GM12878 (cell line): ENCODE measurements around the gene COQ3. TPM values are rescaled to one million over a fixed set of nuclear protein-coding genes. Genes with fewer than 3 reads are reported as not detected.

Source experiments
- ATAC-seq: fragments of 200-7000 bp; cut with Tn5 transposase; 3 replicates; pipeline ENCODE4 v1.9.1; 2020; ENCODE audit warnings: mild to moderate bottlenecking, moderate library complexity
- BruUV-seq: library from RNA; stranded (reverse); fragments of 400-500 nt; replicated peaks from 2 replicates; lab custom pipeline; 2021; lab: Mats Ljungman, UMichigan
- CTCF ChIA-PET: fragments of 300-600 bp; sonication (Branson Sonifier 250); formaldehyde crosslinking; extraction: SDS; loops from one replicate; lab custom pipeline; 2021; ENCODE audit warnings: inconsistent platforms; lab: Yijun Ruan, JAX
- POLR2A ChIA-PET: fragments of 350-600 bp; formaldehyde crosslinking; extraction: SDS; loops from one replicate; lab custom pipeline; 2021; ENCODE audit warnings: inconsistent platforms; lab: Charles Lee
- RAD21 ChIA-PET: fragments of 300-600 bp; sonication (Branson Sonifier 250); formaldehyde crosslinking; loops from one replicate; lab custom pipeline; 2023; ENCODE audit warnings: antibody characterized with exemption; ENCODE audit not compliant: unreplicated experiment; lab: Charles Lee
- SMC1A ChIA-PET: fragments of 300-600 bp; sonication (Branson Sonifier 250); formaldehyde crosslinking; loops from one replicate; lab custom pipeline; 2023; ENCODE audit not compliant: unreplicated experiment, uncharacterized antibody; lab: Charles Lee
- DNase-seq: peaks from one replicate; pipeline ENCODE4 v3.0.0-alpha.2; 2011; ENCODE audit warnings: low read depth, low spot score
- FAIRE-seq: peaks from 3 replicates; lab custom pipeline; 2011; peaks lifted over from hg19 to GRCh38; lab: Jason Lieb, UNC
- H2AFZ ChIP-seq: 2 replicates; pipeline ENCODE4 v1.6.0; 2011; ENCODE audit warnings: low read depth, low read length, control low read depth; ENCODE audit not compliant: control insufficient read depth
- H3K27ac ChIP-seq: 2 replicates; pipeline ENCODE4 v1.5.1; 2011; ENCODE audit warnings: control low read depth; ENCODE audit not compliant: control insufficient read depth, insufficient read depth
- H3K27me3 ChIP-seq, 2 experiments: replicated peaks in 1 of 2; 2 replicates each; pipeline versions ENCODE4 v1.6.0 to v1.6.1; 2011; ENCODE audit warnings: low read length in 1 of 2; ENCODE audit not compliant: control insufficient read depth in 2 of 2, insufficient read depth in 2 of 2
- H3K36me3 ChIP-seq, 2 experiments: 2 replicates each; pipeline ENCODE4 v1.5.1; 2011; ENCODE audit warnings: low read length in 1 of 2; ENCODE audit not compliant: control insufficient read depth in 2 of 2, insufficient read depth in 2 of 2
- H3K4me1 ChIP-seq: 2 replicates; pipeline ENCODE4 v1.6.1; 2011; ENCODE audit warnings: mild to moderate bottlenecking, low read length, moderate library complexity, mixed read lengths; ENCODE audit not compliant: control insufficient read depth, insufficient read depth
- H3K4me2 ChIP-seq: 2 replicates; pipeline ENCODE4 v1.6.0; 2011; ENCODE audit warnings: control low read depth; ENCODE audit not compliant: control insufficient read depth, insufficient read depth
- H3K4me3 ChIP-seq: fragments of 200-600 bp; sonication (generic); 2 replicates; pipeline ENCODE4 v1.5.1; 2016
- H3K79me2 ChIP-seq: 2 replicates; pipeline ENCODE4 v1.6.0; 2011; ENCODE audit warnings: low read length; ENCODE audit not compliant: control insufficient read depth, insufficient read depth
- H3K9ac ChIP-seq: 2 replicates; pipeline ENCODE4 v1.8.0; 2011; ENCODE audit warnings: low read length, control low read depth, mixed read lengths; ENCODE audit not compliant: control insufficient read depth, insufficient read depth
- H3K9me3 ChIP-seq: replicated peaks from 3 replicates; pipeline ENCODE4 v1.5.1; 2011; ENCODE audit warnings: mild to moderate bottlenecking, low read length; ENCODE audit not compliant: control insufficient read depth, insufficient read depth
- H4K20me1 ChIP-seq: 2 replicates; pipeline ENCODE4 v1.6.0; 2011; ENCODE audit not compliant: control insufficient read depth, insufficient read depth
- ASH2L ChIP-seq: fragments of 300-600, 200-600 bp; sonication (generic); IDR thresholded peaks from 2 replicates; pipeline ENCODE4 v1.6.1; 2017; ENCODE audit warnings: low read depth, mild to moderate bottlenecking, borderline replicate concordance
- ATF3 ChIP-seq: IDR thresholded peaks from 2 replicates; pipeline ENCODE4 v1.6.1; 2011; ENCODE audit warnings: low read depth, mild to moderate bottlenecking, low read length, moderate library complexity, borderline replicate concordance; ENCODE audit errors: extremely low read depth
- BMI1 ChIP-seq: fragments of 450-650 bp; IDR thresholded peaks from 2 replicates; pipeline ENCODE4 v1.6.1; 2016; ENCODE audit warnings: mild to moderate bottlenecking, moderate library complexity, borderline replicate concordance
- CBFB ChIP-seq: IDR thresholded peaks from 2 replicates; pipeline ENCODE4 v1.6.1; 2016; ENCODE audit warnings: antibody characterized with exemption, low read depth
- CTCF ChIP-seq, 3 experiments: IDR thresholded peaks in 2 of 3; conservative IDR thresholded peaks in 1 of 3; 2 replicates each; pipeline ENCODE4 v1.5.1; 2011; ENCODE audit warnings: low read depth in 3 of 3, low read length in 3 of 3, mild to moderate bottlenecking in 3 of 3, control low read depth in 2 of 3, moderate library complexity in 2 of 3, inconsistent platforms in 1 of 3, mixed read lengths in 1 of 3; ENCODE audit not compliant: control insufficient read depth in 2 of 3, insufficient read depth in 1 of 3; ENCODE audit errors: extremely low read depth in 1 of 3
- E4F1 ChIP-seq: fragments of 450-650 bp; IDR thresholded peaks from 2 replicates; pipeline ENCODE4 v1.6.1; 2018; ENCODE audit warnings: borderline replicate concordance, mild to moderate bottlenecking; ENCODE audit not compliant: partially characterized antibody
- HDAC6 ChIP-seq: fragments of 200-600 bp; sonication (generic); IDR thresholded peaks from one replicate; pipeline ENCODE4 v1.8.0; 2017; ENCODE audit warnings: antibody characterized with exemption; ENCODE audit not compliant: unreplicated experiment
- IKZF1 ChIP-seq: fragments of 450-650 bp; conservative IDR thresholded peaks from 2 replicates; pipeline ENCODE4 v1.6.1; 2017; ENCODE audit warnings: antibody characterized with exemption, mild to moderate bottlenecking
- IRF5 ChIP-seq: fragments of 450-650 bp; IDR thresholded peaks from 2 replicates; pipeline ENCODE4 v1.6.1; 2017; ENCODE audit warnings: borderline replicate concordance
- NRF1 ChIP-seq: conservative IDR thresholded peaks from 2 replicates; pipeline ENCODE4 v1.6.1; 2011; ENCODE audit warnings: mild to moderate bottlenecking, low read depth, low read length, improper control_type of control experiment
- PBX3 ChIP-seq: IDR thresholded peaks from 2 replicates; pipeline ENCODE4 v1.6.1; 2011; ENCODE audit warnings: mild to moderate bottlenecking, low read depth, low read length, moderate library complexity; ENCODE audit not compliant: insufficient replicate concordance
- PML ChIP-seq: IDR thresholded peaks from 2 replicates; pipeline ENCODE4 v1.6.1; 2012; ENCODE audit warnings: low read length, inconsistent platforms
- SMAD1 ChIP-seq: fragments of 450-650 bp; IDR thresholded peaks from 2 replicates; pipeline ENCODE4 v1.6.1; 2018; ENCODE audit warnings: mild to moderate bottlenecking, low read depth; ENCODE audit not compliant: partially characterized antibody
- SMARCA5 ChIP-seq: fragments of 450-650 bp; IDR thresholded peaks from 2 replicates; pipeline ENCODE4 v1.6.1; 2017; ENCODE audit warnings: mild to moderate bottlenecking
- YBX1 ChIP-seq: fragments of 450-650 bp; IDR thresholded peaks from 2 replicates; pipeline ENCODE4 v1.6.1; 2016; ENCODE audit warnings: antibody characterized with exemption
- in situ Hi-C: fragments of 300-500 bp; cut with MboI; formaldehyde crosslinking; loops from 9 replicates; pipeline ENCODE4 v1.14.3; 2018; ENCODE audit warnings: mixed read lengths
- intact Hi-C: fragments of 100-400 bp; cut with micrococcal nuclease; formaldehyde crosslinking; loops from one replicate; pipeline ENCODE4 v1.14.2; 2022; ENCODE audit not compliant: unreplicated experiment
- polyA plus RNA-seq, 11 experiments: library from polyadenylated mRNA; depleted of rRNA in 4 of 11; unstranded in 6 of 11; stranded (reverse) in 5 of 11; fragments of >200 nt; fragmentation: Nextera tagmentation in 4 of 11; fragmentation: Illumina TruSeq in 1 of 11; extraction: Ambion mirVana in 4 of 11; extraction: Trizol in 1 of 11; gene quantifications; 1 replicate in 1 of 11; 2 replicates in 10 of 11; pipeline versions ENCODE4 v1.2.1 to v1.2.3, GENCODE V29; 2011 to 2016; ENCODE audit warnings: inconsistent platforms in 2 of 11, missing spikeins in 2 of 11, low read depth in 1 of 11
- total RNA-seq, 4 experiments: library from RNA; depleted of rRNA in 3 of 4; stranded (reverse); fragments of >200 nt in 3 of 4; fragmentation: Illumina TruSeq in 1 of 4; extraction: Trizol in 1 of 4; gene quantifications; 2 replicates each; pipeline versions ENCODE4 v1.2.1 to v1.2.3, GENCODE V29; 2013 to 2021

The COQ3 gene
- total and polyA plus RNA-seq, 10 of the 15 experiments (the other 5 are each of a cell fraction or from before 2014, with no cell fraction given): 9.3 to 50.6 (median 16.0) TPM

- no TSS peak for BruUV-seq
- Histone ChIP-seq H3K9me3 (no peaks in the 10 kb centered on the region), H3K36me3 (peaks cover 1 to 14% of the 10 kb centered on the region in 2 experiments; a peak in 3 of 4 replicates), H3K4me2 (no peak overlapping the region), H3K79me2 (peaks cover 71% of the 10 kb centered on the region), H3K9ac (no peak overlapping the region), H3K4me1 (peaks cover 11% of the 10 kb centered on the region; the same call in 1 of the 2 replicates), H2AFZ (no peak overlapping the region), H4K20me1 (no peaks in the 10 kb centered on the region), H3K4me3 (no peak overlapping the region), H3K27ac (no peak overlapping the region), H3K27me3 (no peaks in the 10 kb centered on the region)
- DNase-seq (no peak), ATAC-seq (no peak), FAIRE-seq (no peak)
- TF ChIP-seq NRF1 (no peak), ATF3 (no peak), SMARCA5 (no peak), PML (no peak), ASH2L (no peak), PBX3 (no peak), BMI1 (no peak), YBX1 (no peak), CBFB (no peak), E4F1 (no peak), IRF5 (no peak), HDAC6 (no peak), CTCF (IDR thresholded peaks at IDR 0.05 in 2 of 3, conservative IDR thresholded peaks at IDR 0.05 in 1 of 3; ENCODE audit: control insufficient read depth in 2 of 3, extremely low read depth in 1 of 3, insufficient read depth in 1 of 3, low read depth in 3 of 3, low read length in 3 of 3) (no peak), IKZF1 (no peak), SMAD1 (no peak)
- ChIA-PET RAD21 (interaction anchor here (1.2 kb wide), 1 partner anchor 22 kb away, joined by 5 read pairs; the partner anchor contains the start of gene COQ3), CTCF (interaction anchor here (1.0 to 2.2 kb wide), 4 partner anchors 10 to 85 kb away, joined by 3 to 10 read pairs (median 6); no protein-coding TSS in a partner anchor), SMC1A (interaction anchor here (1.0 to 1.2 kb wide), 2 partner anchors 10 to 84 kb away, joined by 3 to 4 read pairs; no protein-coding TSS in a partner anchor), POLR2A (interaction anchor here (1.2 kb wide), 1 partner anchor 9 kb away, joined by 7 read pairs; no protein-coding TSS in a partner anchor)
- intact Hi-C loops (no loop called here), in situ Hi-C loops (no loop called here)
These were observed 21.5 kb upstream of the COQ3 start for GRCh38 chr6:99415446-99415845.
